Mesenchymal stem cell (in vitro differentiated cells and primary cell): ENCODE data around the gene ETFBKMT. TPM values are rescaled to one million over a fixed set of nuclear protein-coding genes. Genes with fewer than 3 reads are reported as not detected.

Source experiments
- DNase-seq: peaks from one replicate; pipeline ENCODE4 v3.0.0-alpha.2; 2013
- H2AFZ ChIP-seq: one replicate; pipeline ENCODE4 v1.6.1; 2013; ENCODE audit warnings: low read depth, mild to moderate bottlenecking, control low read depth, inconsistent platforms, low read length, moderate library complexity
- H2AK5ac ChIP-seq: 2 replicates; pipeline ENCODE4 v1.6.1; 2013; ENCODE audit warnings: low read length, moderate library complexity, mild to moderate bottlenecking, inconsistent platforms; ENCODE audit not compliant: severe bottlenecking
- H2BK120ac ChIP-seq: one replicate; pipeline ENCODE4 v1.6.1; 2013; ENCODE audit warnings: low read depth, mild to moderate bottlenecking, inconsistent platforms, low read length, moderate library complexity
- H2BK12ac ChIP-seq, 2 experiments: one replicate each; pipeline ENCODE4 v1.6.1; 2013; ENCODE audit warnings: inconsistent platforms in 2 of 2, low read length in 2 of 2, mild to moderate bottlenecking in 2 of 2, moderate library complexity in 2 of 2, control low read depth in 1 of 2
- H2BK15ac ChIP-seq: one replicate; pipeline ENCODE4 v1.6.1; 2013; ENCODE audit warnings: mild to moderate bottlenecking, low read depth, inconsistent platforms; ENCODE audit not compliant: poor library complexity, severe bottlenecking
- H2BK5ac ChIP-seq: 2 replicates; pipeline ENCODE4 v1.6.1; 2013; ENCODE audit warnings: low read depth, mild to moderate bottlenecking, low read length, control low read depth, inconsistent platforms; ENCODE audit not compliant: poor library complexity, severe bottlenecking
- H3K14ac ChIP-seq, 2 experiments: one replicate each; pipeline ENCODE4 v1.6.1; 2013; ENCODE audit warnings: inconsistent platforms in 2 of 2, low read length in 2 of 2, control low read depth in 1 of 2, mild to moderate bottlenecking in 1 of 2, moderate library complexity in 1 of 2
- H3K18ac ChIP-seq, 2 experiments: one replicate each; pipeline ENCODE4 v1.6.1; 2013; ENCODE audit warnings: inconsistent platforms in 2 of 2, low read length in 2 of 2, control low read depth in 1 of 2, low read depth in 1 of 2, mild to moderate bottlenecking in 1 of 2
- H3K23ac ChIP-seq, 2 experiments: one replicate each; pipeline ENCODE4 v1.6.1; 2013; ENCODE audit warnings: inconsistent platforms in 2 of 2, low read length in 2 of 2, mild to moderate bottlenecking in 2 of 2, moderate library complexity in 2 of 2, control low read depth in 1 of 2
- H3K27ac ChIP-seq: 2 replicates; pipeline ENCODE4 v1.5.1; 2013; ENCODE audit warnings: mild to moderate bottlenecking, moderate library complexity, low read length, control low read depth, inconsistent platforms; ENCODE audit not compliant: poor library complexity, severe bottlenecking
- H3K27me3 ChIP-seq, 2 experiments: 2 replicates each; pipeline versions ENCODE4 v1.6.1 to v1.7.0; 2013; ENCODE audit warnings: low read length in 2 of 2, mild to moderate bottlenecking in 2 of 2, moderate library complexity in 2 of 2, control low read depth in 1 of 2, inconsistent platforms in 1 of 2; ENCODE audit not compliant: control insufficient read depth in 1 of 2, insufficient read depth in 1 of 2
- H3K36me3 ChIP-seq, 2 experiments: 2 replicates each; pipeline versions ENCODE4 v1.6.1 to v1.7.0; 2013; ENCODE audit warnings: low read length in 2 of 2, control low read depth in 1 of 2, inconsistent platforms in 1 of 2, low read depth in 1 of 2, mild to moderate bottlenecking in 1 of 2; ENCODE audit not compliant: insufficient read depth in 2 of 2, control insufficient read depth in 1 of 2
- H3K4ac ChIP-seq, 2 experiments: one replicate each; pipeline ENCODE4 v1.6.1; 2013; ENCODE audit warnings: inconsistent platforms in 2 of 2, low read length in 2 of 2, mild to moderate bottlenecking in 2 of 2, moderate library complexity in 2 of 2, control low read depth in 1 of 2, low read depth in 1 of 2
- H3K4me1 ChIP-seq: 2 replicates; pipeline ENCODE4 v1.6.1; 2013; ENCODE audit warnings: low read depth, low read length, control low read depth; ENCODE audit not compliant: control insufficient read depth, insufficient read depth
- H3K4me2 ChIP-seq: 2 replicates; pipeline ENCODE4 v1.6.1; 2013; ENCODE audit warnings: low read length, mild to moderate bottlenecking, inconsistent platforms; ENCODE audit not compliant: poor library complexity, severe bottlenecking
- H3K4me3 ChIP-seq, 2 experiments: 2 replicates each; pipeline versions ENCODE4 v1.5.1 to v1.7.0; 2013; ENCODE audit warnings: low read length in 2 of 2, mild to moderate bottlenecking in 2 of 2, control low read depth in 1 of 2, low read depth in 1 of 2; ENCODE audit not compliant: insufficient read depth in 1 of 2
- H3K79me1 ChIP-seq: replicated peaks from 2 replicates; pipeline ENCODE4 v1.6.1; 2013; ENCODE audit warnings: mild to moderate bottlenecking, control low read depth, low read length, inconsistent platforms; ENCODE audit not compliant: poor library complexity, severe bottlenecking
- H3K9ac ChIP-seq: 2 replicates; pipeline ENCODE4 v1.7.0; 2013; ENCODE audit warnings: mild to moderate bottlenecking, low read length, moderate library complexity
- H3K9me3 ChIP-seq: 2 replicates; pipeline ENCODE4 v1.7.0; 2013; ENCODE audit warnings: mild to moderate bottlenecking, low read length; ENCODE audit not compliant: control insufficient read depth
- H4K8ac ChIP-seq: one replicate; pipeline ENCODE4 v1.6.1; 2013; ENCODE audit warnings: inconsistent platforms, mild to moderate bottlenecking, low read length, moderate library complexity
- H4K91ac ChIP-seq: one replicate; pipeline ENCODE4 v1.6.1; 2013; ENCODE audit warnings: mild to moderate bottlenecking, low read length, inconsistent platforms
- WGBS: methylation state at CpG from one replicate; pipeline ENCODE4 v1.1.7; 2013; ENCODE audit warnings: mixed read lengths; 5-methylcytosine and 5-hydroxymethylcytosine counted together
- polyA plus RNA-seq, 2 experiments: library from polyadenylated mRNA; stranded (reverse); fragments of 200-250 nt; gene quantifications; one replicate each; pipeline ENCODE4 v1.2.3, GENCODE V29; 2013

Gene ETFBKMT
- 1.1 TPM for polyA plus RNA-seq (2013, experiment 1 of 2)
- polyA plus RNA-seq (2013, experiment 2 of 2): 1.1 TPM

GRCh38 chr12:31659087-31659942 lies at the start of gene ETFBKMT:
TSS of gene ETFBKMT (plus strand) at chr12:31659688. CDS start at chr12:31661954, 2,266 bp downstream.
- Histone ChIP-seq H3K9ac (peak within 1 kb of the TSS; percentile 88), H2BK12ac (peak within 1 kb of the TSS in 1 of 2 experiments; percentile 60), H4K8ac (peak within 1 kb of the TSS; percentile 92), H3K4me2 (peak within 1 kb of the TSS; percentile 80), H3K27ac (peak within 1 kb of the TSS; percentile 92), H3K14ac (peak within 1 kb of the TSS in 1 of 2 experiments; percentile 75), H2AFZ (peak within 1 kb of the TSS; percentile 94), H3K9me3 (no peaks in the 10 kb centered on the region), H3K4me1 (peaks cover 4% of the 10 kb centered on the region), H4K91ac (peak within 1 kb of the TSS; percentile 22), H2BK15ac (no peak within 1 kb of the TSS), H3K36me3 (peaks cover 4 to 20% of the 10 kb centered on the region in 2 experiments), H2BK120ac (peak within 1 kb of the TSS; percentile 68), H3K79me1 (no peaks in the 10 kb centered on the region), H2BK5ac (peak within 1 kb of the TSS; percentile 78), H2AK5ac (peak within 1 kb of the TSS; percentile 10), H3K23ac (no peak within 1 kb of the TSS), H3K27me3 (no peaks in the 10 kb centered on the region), H3K4ac (peak within 1 kb of the TSS in 1 of 2 experiments; percentile 94), H3K4me3 (peak within 1 kb of the TSS; percentile 71 to 82), H3K18ac (peak within 1 kb of the TSS; percentile 29 to 98)
- peak; percentile 87 for DNase-seq
- 11% methylated on average over 43 of the region's 47 CpGs for WGBS

- Histone ChIP-seq H3K27ac (no peak overlapping the region), H3K4me3 (no peak overlapping the region), H3K23ac (no peak overlapping the region), H3K18ac (no peak overlapping the region), H2AFZ (no peak overlapping the region), H3K36me3 (no peaks in the 10 kb centered on the region), H2BK15ac (no peak overlapping the region), H3K4me1 (no peaks in the 10 kb centered on the region), H3K4ac (no peak overlapping the region), H2AK5ac (no peak overlapping the region), H3K4me2 (no peak overlapping the region), H3K14ac (no peak overlapping the region), H4K91ac (no peak overlapping the region), H4K8ac (no peak overlapping the region), H3K79me1 (no peaks in the 10 kb centered on the region), H2BK120ac (no peak overlapping the region), H2BK12ac (no peak overlapping the region), H3K9me3 (peaks cover 18% of the 10 kb centered on the region), H2BK5ac (no peak overlapping the region), H3K9ac (no peak overlapping the region), H3K27me3 (no peaks in the 10 kb centered on the region)
- 93% methylated on average over 2 of the region's 2 CpGs for WGBS
- no peak for DNase-seq
Observed at GRCh38 chr12:31612819-31613218, 46.7 kb upstream of the ETFBKMT start.

GRCh38 chr12:31618228-31619025 lies 41.1 kb upstream of the ETFBKMT start:
- WGBS: 69% methylated on average over 3 of the region's 3 CpGs

GRCh38 chr12:31620311-31620710 lies 39.2 kb upstream of the ETFBKMT start:
- Histone ChIP-seq H3K36me3 (no peaks in the 10 kb centered on the region), H3K18ac (no peak overlapping the region), H3K27me3 (no peaks in the 10 kb centered on the region), H2BK15ac (no peak overlapping the region), H2AFZ (no peak overlapping the region), H3K4me3 (no peak overlapping the region), H3K4me2 (no peak overlapping the region), H3K79me1 (no peaks in the 10 kb centered on the region), H4K91ac (no peak overlapping the region), H3K14ac (no peak overlapping the region), H3K23ac (no peak overlapping the region), H2BK12ac (no peak overlapping the region), H3K27ac (no peak overlapping the region), H2BK5ac (no peak overlapping the region), H2BK120ac (no peak overlapping the region), H3K4ac (no peak overlapping the region), H3K4me1 (no peaks in the 10 kb centered on the region), H3K9ac (no peak overlapping the region), H4K8ac (no peak overlapping the region), H3K9me3 (no peaks in the 10 kb centered on the region), H2AK5ac (no peak overlapping the region)
- no peak for DNase-seq
- WGBS: 100% methylated on average over 1 of the region's 2 CpGs

More at GRCh38 chr12:31618228-31619025, 41.1 kb upstream of the ETFBKMT start:
- Histone ChIP-seq H2BK12ac (no peak overlapping the region), H3K36me3 (no peaks in the 10 kb centered on the region), H4K91ac (no peak overlapping the region), H3K23ac (no peak overlapping the region), H3K4me1 (no peaks in the 10 kb centered on the region), H3K27me3 (no peaks in the 10 kb centered on the region), H3K4me3 (no peak overlapping the region), H2BK120ac (no peak overlapping the region), H3K9me3 (no peaks in the 10 kb centered on the region), H3K27ac (no peak overlapping the region), H2BK5ac (no peak overlapping the region), H3K4me2 (no peak overlapping the region), H2AK5ac (no peak overlapping the region), H3K4ac (no peak overlapping the region), H3K79me1 (no peaks in the 10 kb centered on the region), H2BK15ac (no peak overlapping the region), H3K18ac (no peak overlapping the region), H4K8ac (no peak overlapping the region), H3K14ac (no peak overlapping the region), H3K9ac (no peak overlapping the region), H2AFZ (peak overlapping the region; percentile 64)
- DNase-seq: peak; percentile 40
